Spleen (tissue), 11 donors: Measurements from ENCODE around the gene WDR38. TPM values are rescaled to one million over a fixed set of nuclear protein-coding genes. Genes with fewer than 3 reads are reported as not detected.

ENCODE experiments used
- DNase-seq: peaks from one replicate; pipeline ENCODE4 v3.0.0-alpha.2; 2020
- H3K27ac ChIP-seq, 8 donors: fragments of 200-600 bp; sonication (generic) in 7 of 8; 1 replicate in 4 of 8; 2 replicates in 4 of 8; pipeline versions ENCODE4 v1.5.0 to v1.8.0; 2016 to 2021; ENCODE audit warnings: inconsistent platforms in 4 of 8, mild to moderate bottlenecking in 4 of 8, moderate library complexity in 1 of 8
- H3K27me3 ChIP-seq, 7 donors: fragments of 200-600 bp; sonication (generic) in 6 of 7; replicated peaks in 1 of 7; 1 replicate in 4 of 7; 2 replicates in 3 of 7; pipeline versions ENCODE4 v1.5.0 to v1.8.0; 2016 to 2021; ENCODE audit warnings: inconsistent platforms in 3 of 7, mild to moderate bottlenecking in 1 of 7
- H3K36me3 ChIP-seq, 6 donors: fragments of 200-600 bp; sonication (generic) in 5 of 6; 1 replicate in 4 of 6; 2 replicates in 2 of 6; pipeline versions ENCODE4 v1.5.0 to v1.8.0; 2016 to 2021; ENCODE audit warnings: inconsistent platforms in 2 of 6
- H3K4me1 ChIP-seq, 6 donors: fragments of 200-600 bp; sonication (generic) in 5 of 6; 1 replicate in 3 of 6; 2 replicates in 3 of 6; pipeline versions ENCODE4 v1.5.0 to v1.8.0; 2016 to 2021; ENCODE audit warnings: inconsistent platforms in 3 of 6
- H3K4me3 ChIP-seq, 8 donors: fragments of 200-600 bp; sonication (generic) in 7 of 8; 1 replicate in 4 of 8; 2 replicates in 4 of 8; pipeline versions ENCODE4 v1.5.0 to v1.8.0; 2016 to 2021; ENCODE audit warnings: inconsistent platforms in 4 of 8, mild to moderate bottlenecking in 4 of 8, moderate library complexity in 2 of 8
- H3K9me3 ChIP-seq, 8 donors: fragments of 200-600 bp; sonication (generic) in 7 of 8; 1 replicate in 4 of 8; 2 replicates in 4 of 8; pipeline versions ENCODE4 v1.5.0 to v1.8.0; 2016 to 2021; ENCODE audit warnings: inconsistent platforms in 4 of 8
- CTCF ChIP-seq, 11 experiments: fragments of 200-600 bp in 7 of 11; fragments of 450-650 bp in 4 of 11; sonication (generic) in 4 of 11; IDR thresholded peaks in 8 of 11; conservative IDR thresholded peaks in 3 of 11; 1 replicate in 7 of 11; 2 replicates in 4 of 11; pipeline versions ENCODE4 v1.4.0 to v1.8.0; 2016 to 2021; ENCODE audit warnings: antibody characterized with exemption in 11 of 11, inconsistent platforms in 4 of 11, mild to moderate bottlenecking in 1 of 11
- POLR2A ChIP-seq, 3 donors: fragments of 450-650 bp; IDR thresholded peaks; one replicate each; pipeline ENCODE4 v1.5.1; 2017; ENCODE audit warnings: antibody characterized with exemption in 3 of 3, mild to moderate bottlenecking in 1 of 3
- POLR2AphosphoS5 ChIP-seq, 3 donors: sonication (generic); formaldehyde crosslinking; IDR thresholded peaks; one replicate each; pipeline ENCODE4 v1.5.1; 2017; ENCODE audit warnings: antibody characterized with exemption in 3 of 3
- WGBS, 5 donors: extraction: QIAGEN DNeasy Blood & Tissue Kit in 3 of 5; methylation state at CpG; one replicate each; pipeline versions ENCODE4 v1.1.5 to v1.1.7; 2013 to 2018; 5-methylcytosine and 5-hydroxymethylcytosine counted together
- intact Hi-C: fragments of 100-400 bp; cut with DNase I; formaldehyde crosslinking; loops from one replicate; pipeline ENCODE4 v1.15.0; 2023; ENCODE audit warnings: low total_unique reads
- polyA plus RNA-seq, 3 donors: library from polyadenylated mRNA; stranded (reverse); fragments of 200-250 nt; gene quantifications; one replicate each; pipeline ENCODE4 v1.2.1, GENCODE V29; 2013
- total RNA-seq, 7 donors: library from RNA; depleted of rRNA in 3 of 7; stranded (reverse); fragments of >200 nt in 3 of 7; fragmentation: NEBNext Ultra II Directional in 4 of 7; extraction: Animal tissue kit (Norgen Biotek cat#: 25700) in 4 of 7; gene quantifications; one replicate each; pipeline versions ENCODE4 v1.1.0 to v1.2.1, GENCODE V29; 2016 to 2021
- donor health status: healthy with polysubstance abuse.
- donor health status: DM: no; HTN: no; CAD: no; lungs with moderate emphysema.
- donor health status: DM: no; HTN: no; CAD: no.
- donor health status: Bipolar disorder and iron deficiency.
- donor health status: healthy.
- donor health status: DM: no; HTN: no; CAD: no.
- donor health status: DM: yes; HTN: yes; CAD: no.

Gene WDR38
- total and polyA plus RNA-seq, 10 donors = not detected

GRCh38 chr9:124818431-124819281 is 34.6 kb upstream of the WDR38 start:
- TF ChIP-seq POLR2AphosphoS5 (IDR thresholded peaks at IDR 0.05) (peak; percentile 53 to 78 (median 63)), CTCF (IDR thresholded peaks at IDR 0.05 in 8 of 11, conservative IDR thresholded peaks at IDR 0.05 in 3 of 11) (no peak)
- H3K9me3 ChIP-seq = no peaks in the 10 kb centered on the region
- intact Hi-C loops = no loop called here
- H3K4me1 ChIP-seq = peaks cover 0 to 39% (median 20%) of the 10 kb centered on the region in 6 donors
- peak overlapping the region in 6 of 8 donors; percentile 67 to 86 (median 79) for H3K27ac ChIP-seq
- H3K27me3 ChIP-seq = no peaks in the 10 kb centered on the region
- DNase-seq = peak; percentile 83
- no peak overlapping the region for H3K4me3 ChIP-seq
- H3K36me3 ChIP-seq = no peaks in the 10 kb centered on the region
- 54 to 60% (median 56%) methylated on average over 14 to 18 of the region's 18 CpGs for WGBS, 5 donors

- peak overlapping the region in 7 of 8 donors; percentile 32 to 83 (median 77) for H3K27ac ChIP-seq
- TF ChIP-seq POLR2A (IDR thresholded peaks at IDR 0.05) = no peak
- TF ChIP-seq CTCF (IDR thresholded peaks at IDR 0.05 in 8 of 11, conservative IDR thresholded peaks at IDR 0.05 in 3 of 11) = peak in 4 of 11 experiments; percentile 18 to 48 (median 27)
- peak; percentile 43 to 77 (median 68) for TF ChIP-seq POLR2AphosphoS5 (IDR thresholded peaks at IDR 0.05)
- H3K4me1 ChIP-seq = peaks cover 0 to 39% (median 20%) of the 10 kb centered on the region in 6 donors
- 74 to 80% (median 75%) methylated on average over 12 of the region's 12 CpGs for WGBS, 5 donors
- DNase-seq = no peak
- H3K27me3 ChIP-seq = no peaks in the 10 kb centered on the region
- intact Hi-C loops = no loop called here
- no peaks in the 10 kb centered on the region for H3K36me3 ChIP-seq
- no peaks in the 10 kb centered on the region for H3K9me3 ChIP-seq
- no peak overlapping the region for H3K4me3 ChIP-seq
These were observed 32.3 kb upstream of the WDR38 start for GRCh38 chr9:124820698-124821623.

GRCh38 chr9:124828489-124829333 is 24.5 kb upstream of the WDR38 start:
- intact Hi-C loops = no loop called here
- DNase-seq = no peak
- no peak overlapping the region for H3K27ac ChIP-seq
- H3K4me3 ChIP-seq = no peak overlapping the region
- no peaks in the 10 kb centered on the region for H3K27me3 ChIP-seq
- no peaks in the 10 kb centered on the region for H3K36me3 ChIP-seq
- no peak for TF ChIP-seq CTCF (IDR thresholded peaks at IDR 0.05 in 8 of 11, conservative IDR thresholded peaks at IDR 0.05 in 3 of 11)
- no peak for TF ChIP-seq POLR2A (IDR thresholded peaks at IDR 0.05)
- no peak for TF ChIP-seq POLR2AphosphoS5 (IDR thresholded peaks at IDR 0.05)
- no peaks in the 10 kb centered on the region for H3K9me3 ChIP-seq
- peaks cover 3 to 26% (median 15%) of the 10 kb centered on the region in 6 donors for H3K4me1 ChIP-seq
- 22 to 42% (median 32%) methylated on average over 2 of the region's 2 CpGs for WGBS, 5 donors
